Colonic mucosa (tissue), 4 donors: ENCODE measurements around the gene TAS2R42. TPM values are rescaled to one million over a fixed set of nuclear protein-coding genes. Genes with fewer than 3 reads are reported as not detected.

Source experiments
- DNase-seq: peaks from one replicate; pipeline ENCODE4 v3.0.0-alpha.2; 2020
- H3K27ac ChIP-seq: fragments of 200-600 bp; one replicate; pipeline ENCODE4 v1.8.0; 2021
- H3K27me3 ChIP-seq: fragments of 200-600 bp; one replicate; pipeline ENCODE4 v1.8.0; 2021
- H3K36me3 ChIP-seq: fragments of 200-600 bp; one replicate; pipeline ENCODE4 v1.8.0; 2021
- H3K4me1 ChIP-seq: fragments of 200-600 bp; one replicate; pipeline ENCODE4 v1.8.0; 2021; ENCODE audit warnings: mild to moderate bottlenecking
- H3K4me3 ChIP-seq: fragments of 200-600 bp; one replicate; pipeline ENCODE4 v1.8.0; 2021
- H3K9ac ChIP-seq, 2 donors: one replicate each; pipeline ENCODE4 v1.7.0; 2013; ENCODE audit warnings: control low read depth in 2 of 2, low read depth in 2 of 2, low read length in 2 of 2
- H3K9me3 ChIP-seq: fragments of 200-600 bp; one replicate; pipeline ENCODE4 v1.8.0; 2021
- intact Hi-C: fragments of 100-400 bp; cut with DNase I; formaldehyde crosslinking; loops from one replicate; pipeline ENCODE4 v1.14.1; 2022
- total RNA-seq, 2 donors: library from RNA; stranded (reverse); fragmentation: NEBNext Ultra II Directional in 1 of 2; extraction: Animal tissue kit (Norgen Biotek cat#: 25700) in 1 of 2; gene quantifications; one replicate each; pipeline ENCODE4 v1.2.1, GENCODE V29; 2021
- TF ChIP-seq, protein P1 (sequence below): fragments of 200-600 bp; IDR thresholded peaks from one replicate; pipeline ENCODE4 v1.8.0; 2022; ENCODE audit warnings: antibody characterized with exemption, mild to moderate bottlenecking
- donor health status: healthy.
- donor health status: DM: no; HTN: no; CAD: no.
- donor health status: DM: no; HTN: no; CAD: no.

TAS2R42 gene
- total RNA-seq, 2 donors from 2014 or later, result not detected

DNA sequence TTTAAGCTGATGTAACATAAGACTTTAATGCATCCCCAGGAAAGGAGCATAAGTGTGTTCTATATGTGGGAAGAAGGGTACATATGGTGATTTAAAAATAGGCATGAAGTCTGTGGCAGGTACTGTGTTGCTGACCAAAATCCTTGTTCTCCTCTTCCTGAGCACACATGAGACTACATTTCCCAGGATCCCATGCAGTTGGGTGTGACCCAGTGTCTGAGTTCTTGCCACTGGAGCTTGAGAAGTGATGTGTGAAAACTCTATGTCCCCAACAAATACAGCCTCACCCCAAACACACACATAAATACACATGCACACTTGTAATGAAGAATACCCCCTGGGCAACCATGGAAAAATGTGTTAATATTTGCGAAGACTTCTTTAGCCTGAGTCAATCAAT lies 24.2 kb downstream of the TAS2R42 start:
- Histone ChIP-seq H3K9ac (no peak overlapping the region), H3K9me3 (no peaks in the 10 kb centered on the region), H3K27ac (no peak overlapping the region), H3K4me3 (no peak overlapping the region), H3K4me1 (no peaks in the 10 kb centered on the region), H3K27me3 (no peaks in the 10 kb centered on the region), H3K36me3 (no peaks in the 10 kb centered on the region)
- DNase-seq, result no peak
- TF ChIP-seq, protein P1, sequence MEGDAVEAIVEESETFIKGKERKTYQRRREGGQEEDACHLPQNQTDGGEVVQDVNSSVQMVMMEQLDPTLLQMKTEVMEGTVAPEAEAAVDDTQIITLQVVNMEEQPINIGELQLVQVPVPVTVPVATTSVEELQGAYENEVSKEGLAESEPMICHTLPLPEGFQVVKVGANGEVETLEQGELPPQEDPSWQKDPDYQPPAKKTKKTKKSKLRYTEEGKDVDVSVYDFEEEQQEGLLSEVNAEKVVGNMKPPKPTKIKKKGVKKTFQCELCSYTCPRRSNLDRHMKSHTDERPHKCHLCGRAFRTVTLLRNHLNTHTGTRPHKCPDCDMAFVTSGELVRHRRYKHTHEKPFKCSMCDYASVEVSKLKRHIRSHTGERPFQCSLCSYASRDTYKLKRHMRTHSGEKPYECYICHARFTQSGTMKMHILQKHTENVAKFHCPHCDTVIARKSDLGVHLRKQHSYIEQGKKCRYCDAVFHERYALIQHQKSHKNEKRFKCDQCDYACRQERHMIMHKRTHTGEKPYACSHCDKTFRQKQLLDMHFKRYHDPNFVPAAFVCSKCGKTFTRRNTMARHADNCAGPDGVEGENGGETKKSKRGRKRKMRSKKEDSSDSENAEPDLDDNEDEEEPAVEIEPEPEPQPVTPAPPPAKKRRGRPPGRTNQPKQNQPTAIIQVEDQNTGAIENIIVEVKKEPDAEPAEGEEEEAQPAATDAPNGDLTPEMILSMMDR, result no peak
- intact Hi-C loops, result no loop called here

- intact Hi-C loops, result no loop called here
- no peak overlapping the region for H3K9ac ChIP-seq
- H3K9me3 ChIP-seq, result no peaks in the 10 kb centered on the region
- H3K4me1 ChIP-seq, result no peaks in the 10 kb centered on the region
- no peak overlapping the region for H3K4me3 ChIP-seq
- TF ChIP-seq, protein P1, result no peak
- no peaks in the 10 kb centered on the region for H3K27me3 ChIP-seq
- no peak for DNase-seq
- no peak overlapping the region for H3K27ac ChIP-seq
- no peaks in the 10 kb centered on the region for H3K36me3 ChIP-seq
These were observed 27.8 kb downstream of the TAS2R42 start for GRCh38 chr12:11158885-11159444.

GRCh38 chr12:11154400-11154925 lies 32.3 kb downstream of the TAS2R42 start:
- intact Hi-C loops, result no loop called here
- H3K4me3 ChIP-seq, result no peak overlapping the region
- TF ChIP-seq, protein P1, result no peak
- H3K27me3 ChIP-seq, result no peaks in the 10 kb centered on the region
- H3K27ac ChIP-seq, result no peak overlapping the region
- no peak for DNase-seq
- no peaks in the 10 kb centered on the region for H3K36me3 ChIP-seq
- no peaks in the 10 kb centered on the region for H3K9me3 ChIP-seq
- H3K9ac ChIP-seq, result no peak overlapping the region
- H3K4me1 ChIP-seq, result no peaks in the 10 kb centered on the region

DNA sequence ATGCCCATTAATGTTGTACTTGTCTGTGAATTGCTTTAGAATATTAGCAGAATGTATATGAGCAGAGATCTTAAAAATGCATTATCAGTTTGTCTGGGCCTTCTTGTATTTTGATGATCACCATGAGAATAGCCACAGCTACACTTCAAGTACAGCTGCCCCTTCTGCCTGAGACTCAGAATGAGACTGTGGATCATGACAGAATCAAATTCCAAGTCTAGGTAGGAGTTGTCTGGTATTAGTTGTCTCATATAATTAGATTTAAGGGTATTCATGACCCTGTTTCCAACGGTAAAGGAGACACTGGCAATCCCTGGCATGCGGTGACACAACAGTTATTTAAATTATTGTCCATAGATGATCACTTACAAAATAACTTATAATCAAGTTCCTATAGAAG lies 34.0 kb downstream of the TAS2R42 start:
- H3K36me3 ChIP-seq, result no peaks in the 10 kb centered on the region
- no peaks in the 10 kb centered on the region for H3K4me1 ChIP-seq
- DNase-seq, result no peak
- TF ChIP-seq, protein P1, result no peak
- H3K27ac ChIP-seq, result no peak overlapping the region
- H3K9ac ChIP-seq, result no peak overlapping the region
- intact Hi-C loops, result no loop called here
- H3K9me3 ChIP-seq, result no peaks in the 10 kb centered on the region
- H3K4me3 ChIP-seq, result no peak overlapping the region
- H3K27me3 ChIP-seq, result no peaks in the 10 kb centered on the region

DNA sequence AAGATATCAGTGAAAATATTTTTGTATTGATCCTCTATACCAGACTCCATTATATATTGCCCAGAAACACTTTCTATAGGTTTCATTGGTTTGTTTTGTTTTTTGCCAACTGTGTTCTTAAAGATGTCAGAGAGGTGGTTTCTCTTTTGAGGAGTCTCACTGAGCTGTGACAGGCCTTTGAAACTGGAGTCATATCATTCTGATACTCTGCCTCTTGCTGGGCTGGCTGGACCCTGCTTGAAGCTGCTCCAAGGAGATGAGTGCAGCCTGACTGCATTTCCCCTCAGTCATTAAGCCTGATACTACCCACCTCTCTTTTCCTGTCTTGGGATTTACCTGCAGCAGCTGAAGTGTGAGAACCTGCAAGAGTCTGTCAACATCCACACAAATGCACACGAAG lies 35.9 kb downstream of the TAS2R42 start:
- H3K36me3 ChIP-seq, result no peaks in the 10 kb centered on the region
- H3K4me3 ChIP-seq, result no peak overlapping the region
- H3K4me1 ChIP-seq, result no peaks in the 10 kb centered on the region
- H3K27me3 ChIP-seq, result no peaks in the 10 kb centered on the region
- TF ChIP-seq, protein P1, result no peak
- H3K9me3 ChIP-seq, result no peaks in the 10 kb centered on the region
- DNase-seq, result no peak
- no peak overlapping the region for H3K27ac ChIP-seq
- H3K9ac ChIP-seq, result no peak overlapping the region
- intact Hi-C loops, result no loop called here
